ENCODE data around the gene IER3.

IER3 gene

DNA sequence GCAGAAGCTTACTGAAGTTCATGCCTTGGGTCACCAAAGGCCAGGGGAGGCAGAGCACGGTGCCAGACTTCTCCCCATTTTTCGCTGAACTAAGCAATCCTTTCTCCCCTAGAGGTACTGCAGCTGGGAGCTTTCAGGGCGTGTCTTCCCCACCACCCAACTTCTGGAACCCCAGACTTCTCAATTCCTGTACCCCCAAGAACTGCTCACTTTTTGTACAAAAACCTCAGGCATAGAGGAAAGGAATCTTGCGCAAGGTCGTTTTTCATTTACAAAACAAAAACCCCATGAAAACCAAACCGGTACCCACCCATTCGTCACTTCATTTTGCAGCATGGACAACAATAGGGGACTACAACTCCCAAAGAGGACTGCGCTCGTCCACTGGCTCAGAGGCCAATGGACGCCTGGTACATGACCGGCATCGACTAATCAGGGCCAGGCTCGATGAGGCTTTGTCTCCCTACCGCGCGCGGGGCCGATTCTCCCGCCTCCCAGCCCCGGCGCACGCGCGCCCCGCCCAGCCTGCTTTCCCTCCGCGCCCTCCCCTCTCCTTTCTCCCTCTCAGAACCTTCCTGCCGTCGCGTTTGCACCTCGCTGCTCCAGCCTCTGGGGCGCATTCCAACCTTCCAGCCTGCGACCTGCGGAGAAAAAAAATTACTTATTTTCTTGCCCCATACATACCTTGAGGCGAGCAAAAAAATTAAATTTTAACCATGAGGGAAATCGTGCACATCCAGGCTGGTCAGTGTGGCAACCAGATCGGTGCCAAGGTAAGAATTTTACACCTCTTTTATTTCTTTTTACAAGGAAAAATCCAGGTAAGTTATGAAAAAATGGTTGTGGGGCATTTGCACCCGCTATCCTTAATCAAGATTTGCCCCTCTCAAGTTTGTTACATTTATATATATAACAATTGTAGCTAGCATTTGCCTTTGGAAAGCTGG is 24.3 kb downstream of the IER3 start, which contains the start of gene TUBB:
Gene TUBB (plus strand): TSS at position 562 of the 947 bp plus-strand sequence. CDS start 155 bp downstream, at position 717.
- TF ChIP-seq, protein P1, sequence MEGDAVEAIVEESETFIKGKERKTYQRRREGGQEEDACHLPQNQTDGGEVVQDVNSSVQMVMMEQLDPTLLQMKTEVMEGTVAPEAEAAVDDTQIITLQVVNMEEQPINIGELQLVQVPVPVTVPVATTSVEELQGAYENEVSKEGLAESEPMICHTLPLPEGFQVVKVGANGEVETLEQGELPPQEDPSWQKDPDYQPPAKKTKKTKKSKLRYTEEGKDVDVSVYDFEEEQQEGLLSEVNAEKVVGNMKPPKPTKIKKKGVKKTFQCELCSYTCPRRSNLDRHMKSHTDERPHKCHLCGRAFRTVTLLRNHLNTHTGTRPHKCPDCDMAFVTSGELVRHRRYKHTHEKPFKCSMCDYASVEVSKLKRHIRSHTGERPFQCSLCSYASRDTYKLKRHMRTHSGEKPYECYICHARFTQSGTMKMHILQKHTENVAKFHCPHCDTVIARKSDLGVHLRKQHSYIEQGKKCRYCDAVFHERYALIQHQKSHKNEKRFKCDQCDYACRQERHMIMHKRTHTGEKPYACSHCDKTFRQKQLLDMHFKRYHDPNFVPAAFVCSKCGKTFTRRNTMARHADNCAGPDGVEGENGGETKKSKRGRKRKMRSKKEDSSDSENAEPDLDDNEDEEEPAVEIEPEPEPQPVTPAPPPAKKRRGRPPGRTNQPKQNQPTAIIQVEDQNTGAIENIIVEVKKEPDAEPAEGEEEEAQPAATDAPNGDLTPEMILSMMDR (IDR thresholded peaks at IDR 0.05; ENCODE audit: low read depth, low read length), result no peak

DNA sequence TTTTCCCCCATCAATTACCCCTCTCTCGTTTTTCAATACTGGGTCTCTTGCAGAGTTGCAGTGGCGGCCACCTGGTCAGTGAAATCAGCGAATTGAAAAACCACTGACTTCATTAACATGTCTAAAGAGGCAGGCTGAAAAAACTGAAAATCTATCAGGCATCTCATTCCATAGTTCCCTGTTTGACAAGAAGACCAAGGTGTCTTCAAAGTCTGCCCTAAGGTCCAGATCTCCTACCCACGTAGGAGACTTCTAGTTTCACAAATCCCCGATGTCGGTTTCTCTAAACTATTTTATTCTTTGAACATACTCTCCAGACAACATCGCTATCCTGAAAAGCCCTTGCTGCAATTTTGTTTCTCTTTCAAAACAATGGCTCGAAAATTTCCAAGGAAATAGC is 25.0 kb downstream of the IER3 start:
- H3K4me3 ChIP-seq (ENCODE audit: low read depth, low read length), result peak overlapping the region; percentile 95

More for the DNA sequence above, 24.3 kb downstream of the IER3 start, which contains the start of gene TUBB:
- peak within 1 kb of the TSS; percentile 95 for H3K4me3 ChIP-seq (ENCODE audit: low read depth, low read length)

DNA sequence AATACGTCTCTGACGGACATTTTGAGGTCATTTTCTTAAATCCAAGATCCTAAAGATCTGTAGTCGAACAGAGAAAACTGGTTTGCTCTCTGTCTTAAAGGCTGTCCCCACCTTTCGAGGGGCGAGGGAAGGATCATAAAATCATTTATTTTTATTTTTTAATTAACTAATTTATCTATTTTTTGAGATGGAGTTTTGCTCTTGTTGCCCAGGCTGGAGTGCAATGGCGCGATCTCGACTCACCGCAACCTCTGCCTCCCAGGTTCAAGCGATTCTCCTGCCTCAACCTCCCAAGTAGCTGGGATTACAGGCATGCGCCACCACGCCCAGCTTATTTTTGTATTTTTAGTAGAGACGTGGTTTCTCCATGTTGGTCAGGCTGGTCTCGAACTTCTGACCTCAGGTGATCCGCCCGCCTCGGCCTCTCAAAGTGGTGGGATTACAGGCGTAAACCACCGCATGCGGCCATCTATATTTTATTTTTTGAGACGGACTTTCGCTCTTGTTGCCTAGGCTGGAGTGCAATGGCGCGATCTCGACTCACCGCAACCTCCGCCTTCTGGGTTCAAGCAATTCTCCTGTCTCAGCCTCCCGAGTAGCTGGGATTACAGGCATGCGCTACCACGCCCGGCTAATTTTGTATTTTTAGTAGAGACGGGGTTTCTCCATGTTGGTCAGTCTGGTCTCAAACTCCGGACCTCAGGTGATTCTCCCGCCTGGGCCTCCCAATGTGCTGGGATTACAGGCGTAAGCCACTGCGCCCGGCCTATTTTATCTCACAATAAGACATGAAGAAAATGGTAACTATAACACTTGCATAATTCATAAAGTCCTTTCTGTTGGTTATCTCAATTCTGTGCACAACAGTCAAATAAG is 26.3 kb downstream of the IER3 start:
- peak overlapping the region; percentile 17 for H3K4me3 ChIP-seq (ENCODE audit: low read depth, low read length)

More for the DNA sequence above, 25.0 kb downstream of the IER3 start:
- TF ChIP-seq, protein P1 (IDR thresholded peaks at IDR 0.05; ENCODE audit: low read depth, low read length), result no peak; the same call in 1 of the 2 replicates

DNA sequence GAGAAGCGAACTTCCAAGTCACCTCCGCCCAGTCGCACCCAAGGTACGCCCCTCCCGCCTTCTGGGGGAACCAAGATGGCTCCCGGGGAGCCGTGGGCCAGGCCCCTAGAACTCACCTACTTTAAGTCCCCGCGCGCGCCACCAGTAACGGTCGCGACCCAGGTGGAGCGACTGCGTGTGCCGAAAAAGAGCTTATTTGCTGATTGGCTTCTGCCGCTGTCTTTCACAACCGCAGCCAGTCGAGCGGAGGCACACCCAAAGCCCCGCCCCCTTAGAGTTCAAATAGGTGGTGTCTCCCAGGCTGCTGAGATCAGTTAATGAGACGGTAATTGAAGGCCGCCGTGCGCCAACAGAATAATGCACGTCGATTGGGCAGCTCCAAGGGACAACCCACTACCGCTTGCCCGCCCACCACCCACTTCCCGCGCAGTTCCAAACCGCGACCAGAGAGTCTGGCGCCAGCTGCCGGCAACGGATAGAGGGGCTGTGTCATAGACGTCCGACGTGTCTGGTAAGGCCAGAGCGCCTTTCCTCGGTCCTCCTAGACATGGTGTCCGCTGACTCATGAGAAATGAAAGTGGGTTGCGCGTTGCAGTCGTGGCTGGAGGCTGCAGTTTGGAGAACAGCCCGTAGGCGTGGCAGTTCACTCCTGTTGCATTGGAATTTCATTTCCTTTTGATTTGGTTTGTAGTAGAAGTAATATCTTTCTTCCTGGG is 27.1 kb downstream of the IER3 start, which contains the start of gene MDC1:
Gene MDC1 (minus strand): TSS at position 153 of the 716 bp plus-strand sequence. CDS start 2,106 bp downstream, outside the sequence.
- TF ChIP-seq, protein P1 (IDR thresholded peaks at IDR 0.05; ENCODE audit: low read depth, low read length), result 0 out of 2 replicates have a peak, but pooled peaks have one; percentile 22
- peak within 1 kb of the TSS; percentile 67 for H3K4me3 ChIP-seq (ENCODE audit: low read depth, low read length)

DNA sequence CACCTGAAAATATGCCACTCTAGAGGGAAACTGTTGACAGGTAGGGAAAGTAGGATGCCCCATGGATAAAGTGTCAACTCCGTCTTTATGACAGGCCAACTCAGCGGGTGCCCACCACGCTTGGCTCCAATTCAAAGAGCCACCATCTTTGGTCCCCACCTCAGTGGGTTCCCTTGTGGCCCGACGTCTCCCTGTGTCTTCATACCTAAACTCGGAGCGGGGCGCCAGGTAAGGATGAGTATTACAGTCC is 27.5 kb downstream of the IER3 start:
- TF ChIP-seq, protein P1 (IDR thresholded peaks at IDR 0.05; ENCODE audit: low read depth, low read length), result no peak
- peak overlapping the region; percentile 67 for H3K4me3 ChIP-seq (ENCODE audit: low read depth, low read length)

DNA sequence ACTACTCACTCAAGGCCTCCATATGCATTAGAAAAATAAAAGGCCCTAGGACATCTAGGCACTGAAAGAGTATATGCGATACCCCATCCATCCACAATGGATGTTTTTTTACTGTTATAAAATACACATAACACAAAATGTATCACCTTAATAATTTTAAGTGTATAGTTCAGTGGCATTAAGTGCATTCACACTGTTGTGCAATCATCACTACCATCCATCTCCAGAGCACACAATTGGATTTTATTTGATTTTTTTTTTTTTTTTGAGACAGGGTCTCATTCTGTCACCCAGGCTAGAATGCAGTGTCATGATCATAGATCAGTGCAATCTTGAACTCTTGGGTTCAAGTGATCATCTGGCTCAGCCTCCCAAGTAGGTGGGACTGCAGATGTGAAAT is 30.1 kb downstream of the IER3 start:
- TF ChIP-seq, protein P1 (IDR thresholded peaks at IDR 0.05; ENCODE audit: low read depth, low read length), result no peak
- H3K4me3 ChIP-seq (ENCODE audit: low read depth, low read length), result no peak overlapping the region

DNA sequence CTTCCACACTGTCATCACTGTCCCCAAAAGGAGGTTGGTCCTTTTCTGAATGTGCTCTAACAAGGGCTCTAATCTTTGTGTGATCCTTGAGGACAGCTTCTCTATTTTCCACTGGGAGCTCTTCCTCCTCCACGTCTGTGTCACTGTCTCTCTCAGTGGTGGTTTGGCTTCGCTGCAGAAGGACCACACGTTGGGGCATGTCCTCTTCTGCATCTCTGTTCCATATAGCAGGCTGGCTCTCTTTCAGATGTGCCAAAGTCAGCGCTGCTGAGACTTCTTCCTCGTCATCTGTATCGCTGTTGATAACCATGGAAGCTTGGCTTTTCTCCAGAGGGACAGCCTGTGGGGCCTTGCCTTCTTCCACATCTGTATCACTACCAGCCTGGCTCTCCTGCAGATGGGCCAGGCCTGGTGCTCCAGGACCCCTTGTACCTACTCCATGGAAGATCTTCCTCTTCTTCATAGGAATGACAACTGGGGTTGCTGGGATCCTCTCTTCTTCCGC is 31.9 kb downstream of the IER3 start:
- TF ChIP-seq, protein P1 (IDR thresholded peaks at IDR 0.05; ENCODE audit: low read depth, low read length), result no peak
- H3K4me3 ChIP-seq (ENCODE audit: low read depth, low read length), result no peak overlapping the region

Measured in WI38 (cell line).